ENCODE results near the gene GRK3.

- no peak for TF ChIP-seq CTCF (IDR thresholded peaks at IDR 0.05; ENCODE audit: low read depth, low read length)
- no peak for TF ChIP-seq MYC (IDR thresholded peaks at IDR 0.05; ENCODE audit: low read depth, low read length)
Observed at GRCh38 chr22:25554689-25555088, 9.8 kb upstream of the GRK3 start.
